GM12891 (cell line): ENCODE data around the gene G6PC3.

Experiments
- POLR2A ChIP-seq: IDR thresholded peaks from 2 replicates; pipeline ENCODE4 v1.6.1; 2011; ENCODE audit warnings: low read depth, low read length, control low read depth
- POLR2AphosphoS5 ChIP-seq: IDR thresholded peaks from 2 replicates; pipeline ENCODE4 v1.6.1; 2011; ENCODE audit warnings: low read depth, low read length, control low read depth
- TAF1 ChIP-seq: IDR thresholded peaks from 2 replicates; pipeline ENCODE4 v1.6.1; 2011; ENCODE audit warnings: low read depth, low read length, control low read depth

DNA sequence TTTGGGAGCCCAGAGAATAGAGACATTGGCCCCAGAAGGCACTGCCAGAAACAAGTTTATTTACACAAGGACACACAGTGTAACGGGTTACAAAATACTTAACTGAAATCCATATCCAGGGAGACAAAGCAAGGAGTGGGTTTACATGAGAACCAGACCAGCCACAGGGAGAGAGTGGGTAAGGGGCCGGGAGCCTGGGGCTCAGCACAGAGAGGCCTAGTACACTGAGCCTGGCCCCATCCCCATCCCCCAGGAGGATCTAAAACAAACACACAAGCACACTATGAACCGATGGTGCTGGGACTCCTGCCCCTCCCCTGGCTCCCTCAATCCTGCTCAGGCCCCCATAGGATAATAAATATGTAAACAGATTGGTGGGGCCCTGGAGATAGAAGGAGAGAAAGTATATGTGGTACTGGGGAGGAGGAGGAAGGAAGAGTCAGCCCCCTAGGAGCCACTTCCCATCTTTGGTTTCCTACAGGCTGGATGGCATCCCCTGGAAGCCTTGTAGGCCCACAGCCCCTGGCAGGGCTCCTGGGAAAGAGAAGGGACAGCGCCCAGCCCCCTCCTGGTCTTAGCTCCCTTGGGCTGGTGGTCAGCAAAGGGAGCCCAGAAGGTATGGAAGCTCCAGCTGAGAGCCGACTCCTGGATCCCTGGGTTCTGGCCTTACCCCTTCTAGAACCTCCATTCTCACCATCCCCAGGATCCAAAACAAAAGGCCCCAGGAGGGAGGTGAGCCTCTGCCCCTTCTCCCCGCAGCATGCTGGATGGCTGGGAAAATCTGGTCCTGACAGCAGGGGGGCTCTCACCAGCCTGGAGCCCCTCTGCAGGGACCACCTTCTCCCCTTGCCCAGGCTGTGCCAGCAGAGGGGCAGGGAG lies 6.4 kb downstream of the G6PC3 start:
- TF ChIP-seq POLR2A (no peak), TAF1 (no peak), POLR2AphosphoS5 (no peak)
